GM12878 (cell line): ENCODE measurements around the gene RNF166. TPM values are rescaled to one million over a fixed set of nuclear protein-coding genes. Genes with fewer than 3 reads are reported as not detected.

Source experiments
- BACH1 ChIP-seq: fragments of 450-650 bp; IDR thresholded peaks from 2 replicates; pipeline ENCODE4 v1.6.1; 2017; ENCODE audit warnings: mild to moderate bottlenecking, borderline replicate concordance
- CBX3 ChIP-seq: fragments of 200-600 bp; sonication (generic); IDR thresholded peaks from 2 replicates; pipeline ENCODE4 v1.6.1; 2016; ENCODE audit warnings: low read depth, borderline replicate concordance
- E2F4 ChIP-seq: IDR thresholded peaks from 2 replicates; pipeline ENCODE4 v1.6.1; 2012; ENCODE audit warnings: low read depth, low read length, improper control_type of control experiment
- E2F8 ChIP-seq: fragments of 450-650 bp; IDR thresholded peaks from 2 replicates; pipeline ENCODE4 v1.6.1; 2018; ENCODE audit warnings: mild to moderate bottlenecking, low read depth, moderate library complexity; ENCODE audit not compliant: partially characterized antibody
- ETV6 ChIP-seq, 2 experiments: fragments of 450-650 bp in 1 of 2; IDR thresholded peaks in 1 of 2; conservative IDR thresholded peaks in 1 of 2; 2 replicates each; pipeline ENCODE4 v1.6.1; 2014; ENCODE audit warnings: antibody characterized with exemption in 1 of 2, borderline replicate concordance in 1 of 2, low read depth in 1 of 2, mild to moderate bottlenecking in 1 of 2, moderate library complexity in 1 of 2
- GABPA ChIP-seq: IDR thresholded peaks from 2 replicates; pipeline ENCODE4 v1.6.1; 2014; ENCODE audit warnings: antibody characterized with exemption, low read depth, mild to moderate bottlenecking, inconsistent platforms
- HDAC6 ChIP-seq: fragments of 200-600 bp; sonication (generic); IDR thresholded peaks from one replicate; pipeline ENCODE4 v1.8.0; 2017; ENCODE audit warnings: antibody characterized with exemption; ENCODE audit not compliant: unreplicated experiment
- IKZF1 ChIP-seq: fragments of 450-650 bp; conservative IDR thresholded peaks from 2 replicates; pipeline ENCODE4 v1.6.1; 2017; ENCODE audit warnings: antibody characterized with exemption, mild to moderate bottlenecking
- MAX ChIP-seq: IDR thresholded peaks from 2 replicates; pipeline ENCODE4 v1.6.1; 2012; ENCODE audit warnings: low read depth, low read length, improper control_type of control experiment
- MXI1 ChIP-seq: fragments of 150-350 bp; IDR thresholded peaks from 2 replicates; pipeline ENCODE4 v1.6.1; 2011; ENCODE audit warnings: low read depth, mild to moderate bottlenecking, inconsistent platforms, low read length, improper control_type of control experiment
- NFYA ChIP-seq: IDR thresholded peaks from 2 replicates; pipeline ENCODE4 v1.6.1; 2011; ENCODE audit warnings: low read depth, mild to moderate bottlenecking, low read length, improper control_type of control experiment, borderline replicate concordance
- PKNOX1 ChIP-seq: fragments of 450-650 bp; IDR thresholded peaks from 2 replicates; pipeline ENCODE4 v1.6.1; 2016; ENCODE audit warnings: mild to moderate bottlenecking
- RUNX3 ChIP-seq: IDR thresholded peaks from 2 replicates; pipeline ENCODE4 v1.6.1; 2012; ENCODE audit warnings: low read length, inconsistent platforms
- SMAD5 ChIP-seq: IDR thresholded peaks from 2 replicates; pipeline ENCODE4 v1.6.1; 2016; ENCODE audit warnings: antibody characterized with exemption, low read depth
- STAT1 ChIP-seq: fragments of 450-650 bp; conservative IDR thresholded peaks from 2 replicates; pipeline ENCODE4 v1.6.1; 2014; ENCODE audit warnings: antibody characterized with exemption, mild to moderate bottlenecking
- TCF12 ChIP-seq: IDR thresholded peaks from 2 replicates; pipeline ENCODE4 v1.6.1; 2011; ENCODE audit warnings: low read depth, mild to moderate bottlenecking, low read length
- TCF3 ChIP-seq: IDR thresholded peaks from 2 replicates; pipeline ENCODE4 v1.6.1; 2012; ENCODE audit warnings: low read depth, mild to moderate bottlenecking, low read length, borderline replicate concordance; ENCODE audit not compliant: insufficient read depth
- TCF7 ChIP-seq: IDR thresholded peaks from 2 replicates; pipeline ENCODE4 v1.6.1; 2014; ENCODE audit warnings: antibody characterized with exemption, borderline replicate concordance
- WRNIP1 ChIP-seq: IDR thresholded peaks from 2 replicates; pipeline ENCODE4 v1.6.1; 2011; ENCODE audit warnings: low read depth, low read length, improper control_type of control experiment, borderline replicate concordance
- ZNF217 ChIP-seq: fragments of 450-650 bp; IDR thresholded peaks from 2 replicates; pipeline ENCODE4 v1.6.1; 2017; ENCODE audit warnings: antibody characterized with exemption, mild to moderate bottlenecking
- ZZZ3 ChIP-seq: IDR thresholded peaks from 2 replicates; pipeline ENCODE4 v1.6.1; 2011; ENCODE audit warnings: low read depth; ENCODE audit not compliant: control insufficient read depth, insufficient read length
- polyA plus RNA-seq, 11 experiments: library from polyadenylated mRNA; depleted of rRNA in 4 of 11; unstranded in 6 of 11; stranded (reverse) in 5 of 11; fragments of >200 nt; fragmentation: Nextera tagmentation in 4 of 11; fragmentation: Illumina TruSeq in 1 of 11; extraction: Ambion mirVana in 4 of 11; extraction: Trizol in 1 of 11; gene quantifications; 1 replicate in 1 of 11; 2 replicates in 10 of 11; pipeline versions ENCODE4 v1.2.1 to v1.2.3, GENCODE V29; 2011 to 2016; ENCODE audit warnings: inconsistent platforms in 2 of 11, missing spikeins in 2 of 11, low read depth in 1 of 11
- total RNA-seq, 4 experiments: library from RNA; depleted of rRNA in 3 of 4; stranded (reverse); fragments of >200 nt in 3 of 4; fragmentation: Illumina TruSeq in 1 of 4; extraction: Trizol in 1 of 4; gene quantifications; 2 replicates each; pipeline versions ENCODE4 v1.2.1 to v1.2.3, GENCODE V29; 2013 to 2021
- TF ChIP-seq, protein P1 (sequence below): fragments of 450-650 bp; IDR thresholded peaks from 2 replicates; pipeline ENCODE4 v1.6.1; 2014; ENCODE audit warnings: mild to moderate bottlenecking

RNF166 gene
- total and polyA plus RNA-seq, 10 of the 15 experiments (the other 5 are each of a cell fraction or from before 2014, with no cell fraction given): 0.48 to 32.8 (median 12.1) TPM

GRCh38 chr16:88662843-88663606, 43.2 kb downstream of the RNF166 start, which contains the start of gene MVD (continued):
- TF ChIP-seq E2F4: no peak
- TF ChIP-seq IKZF1: peak; percentile 69; the same call in 1 of the 2 replicates
- TF ChIP-seq STAT1: no peak
- no peak for TF ChIP-seq MXI1
- TF ChIP-seq GABPA: no peak
- TF ChIP-seq SMAD5: 0 out of 2 replicates have a peak, but pooled peaks have one; percentile 49
- TF ChIP-seq BACH1: peak; percentile 75; the same call in 1 of the 2 replicates
- TF ChIP-seq ETV6 (conservative IDR thresholded peaks at IDR 0.05 in 1 of 2, IDR thresholded peaks at IDR 0.05 in 1 of 2; ENCODE audit: borderline replicate concordance in 1 of 2, low read depth in 1 of 2): no peak
- no peak for TF ChIP-seq TCF7
- no peak for TF ChIP-seq WRNIP1
- peak; percentile 17; the same call in 1 of the 2 replicates for TF ChIP-seq NFYA
- TF ChIP-seq TCF3: peak; percentile 37; the same call in 1 of the 2 replicates
- no peak for TF ChIP-seq ZZZ3
- TF ChIP-seq E2F8: no peak
- TF ChIP-seq, protein P1, sequence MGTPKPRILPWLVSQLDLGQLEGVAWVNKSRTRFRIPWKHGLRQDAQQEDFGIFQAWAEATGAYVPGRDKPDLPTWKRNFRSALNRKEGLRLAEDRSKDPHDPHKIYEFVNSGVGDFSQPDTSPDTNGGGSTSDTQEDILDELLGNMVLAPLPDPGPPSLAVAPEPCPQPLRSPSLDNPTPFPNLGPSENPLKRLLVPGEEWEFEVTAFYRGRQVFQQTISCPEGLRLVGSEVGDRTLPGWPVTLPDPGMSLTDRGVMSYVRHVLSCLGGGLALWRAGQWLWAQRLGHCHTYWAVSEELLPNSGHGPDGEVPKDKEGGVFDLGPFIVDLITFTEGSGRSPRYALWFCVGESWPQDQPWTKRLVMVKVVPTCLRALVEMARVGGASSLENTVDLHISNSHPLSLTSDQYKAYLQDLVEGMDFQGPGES: peak; percentile 94
- TF ChIP-seq CBX3: no peak
- peak; percentile 43 for TF ChIP-seq RUNX3
- no peak for TF ChIP-seq HDAC6
- TF ChIP-seq ZNF217: 0 out of 2 replicates have a peak, but pooled peaks have one; percentile 43
- TF ChIP-seq MAX: peak; percentile 37; the same call in 1 of the 2 replicates
- TF ChIP-seq TCF12: peak; percentile 36; the same call in 1 of the 2 replicates
- peak; percentile 41; the same call in 1 of the 2 replicates for TF ChIP-seq PKNOX1
